ENCODE measurements around the gene ANKHD1. TPM values are rescaled to one million over a fixed set of nuclear protein-coding genes. Genes with fewer than 3 reads are reported as not detected.

ANKHD1 gene
- total and polyA plus RNA-seq, 7 donors = 31.2 to 86.1 (median 57.1) TPM

DNA sequence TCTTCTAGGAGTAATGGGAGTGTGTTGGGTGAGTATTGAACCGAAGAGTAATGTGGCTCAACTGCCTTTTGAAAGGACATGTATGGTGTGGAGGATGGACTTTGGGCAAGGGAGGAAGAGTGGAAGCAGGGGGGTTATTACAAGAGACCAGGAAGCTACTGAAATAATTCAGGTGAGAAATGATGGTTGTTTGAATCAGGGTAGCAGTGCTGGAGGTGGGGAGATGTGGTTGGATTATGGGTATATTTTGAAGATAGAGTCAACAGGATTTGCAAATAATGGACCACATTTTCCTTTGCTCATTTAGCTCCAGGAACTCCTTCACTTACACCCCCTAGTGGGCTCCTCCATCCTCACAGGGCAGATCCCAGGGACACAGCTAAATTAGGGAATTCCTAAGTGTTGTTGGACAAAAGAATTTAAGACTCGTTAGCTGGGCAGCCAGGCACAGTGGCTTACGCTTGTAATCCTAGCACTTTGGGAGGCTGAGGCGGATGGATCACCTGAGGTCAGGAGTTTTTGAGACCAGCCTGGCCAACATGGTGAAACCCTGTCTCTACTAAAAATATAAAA, 42.8 kb upstream of the ANKHD1 start:
- WGBS, 3 donors = 54 to 79% (median 70%) methylated on average over 4 of the region's 4 CpGs
- Histone ChIP-seq H3K4me3 (no peak overlapping the region), H3K27me3 (ENCODE audit: insufficient read depth in 3 of 3, low read length in 2 of 3) (no peaks in the 10 kb centered on the region), H3K27ac (no peak overlapping the region), H3K4me1 (peaks cover 5% of the 10 kb centered on the region), H3K9me3 (no peaks in the 10 kb centered on the region), H3K36me3 (ENCODE audit: insufficient read depth in 1 of 2, low read depth in 1 of 2) (no peaks in the 10 kb centered on the region)
- intact Hi-C loops (cut with DNase I) = loop anchor here in 1 of 2 donors (10.0 kb wide), 1 partner anchor 284 kb away; no protein-coding TSS in a partner anchor
- DNase-seq (no peak), ATAC-seq (no peak)
- TF ChIP-seq, protein P1, sequence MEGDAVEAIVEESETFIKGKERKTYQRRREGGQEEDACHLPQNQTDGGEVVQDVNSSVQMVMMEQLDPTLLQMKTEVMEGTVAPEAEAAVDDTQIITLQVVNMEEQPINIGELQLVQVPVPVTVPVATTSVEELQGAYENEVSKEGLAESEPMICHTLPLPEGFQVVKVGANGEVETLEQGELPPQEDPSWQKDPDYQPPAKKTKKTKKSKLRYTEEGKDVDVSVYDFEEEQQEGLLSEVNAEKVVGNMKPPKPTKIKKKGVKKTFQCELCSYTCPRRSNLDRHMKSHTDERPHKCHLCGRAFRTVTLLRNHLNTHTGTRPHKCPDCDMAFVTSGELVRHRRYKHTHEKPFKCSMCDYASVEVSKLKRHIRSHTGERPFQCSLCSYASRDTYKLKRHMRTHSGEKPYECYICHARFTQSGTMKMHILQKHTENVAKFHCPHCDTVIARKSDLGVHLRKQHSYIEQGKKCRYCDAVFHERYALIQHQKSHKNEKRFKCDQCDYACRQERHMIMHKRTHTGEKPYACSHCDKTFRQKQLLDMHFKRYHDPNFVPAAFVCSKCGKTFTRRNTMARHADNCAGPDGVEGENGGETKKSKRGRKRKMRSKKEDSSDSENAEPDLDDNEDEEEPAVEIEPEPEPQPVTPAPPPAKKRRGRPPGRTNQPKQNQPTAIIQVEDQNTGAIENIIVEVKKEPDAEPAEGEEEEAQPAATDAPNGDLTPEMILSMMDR (IDR thresholded peaks at IDR 0.05) = peak; percentile 24

DNA sequence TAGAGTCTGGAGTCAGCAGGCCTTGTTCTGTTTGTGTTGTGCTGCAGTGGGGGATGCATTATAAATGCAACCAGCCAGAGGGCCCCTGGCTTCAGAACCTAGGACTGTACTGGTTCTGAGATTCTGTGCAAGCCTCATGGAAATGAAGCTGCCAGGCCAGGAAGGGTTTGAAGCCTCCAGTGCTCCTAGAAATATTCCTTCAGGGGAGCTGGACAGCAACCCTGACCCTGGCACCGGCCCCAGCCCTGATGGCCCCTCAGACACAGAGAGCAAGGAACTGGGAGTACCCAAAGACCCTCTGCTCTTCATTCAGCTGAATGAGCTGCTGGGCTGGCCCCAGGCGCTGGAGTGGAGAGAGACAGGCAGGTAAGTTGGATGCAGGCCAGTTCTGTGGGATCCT, 41.5 kb upstream of the ANKHD1 start, which contains the start of gene SLC4A9:
Gene SLC4A9, plus strand, starts transcription at position 94 of the 400 bp plus-strand sequence. Its CDS starts 43 bp downstream, at position 137.
- intact Hi-C loops (cut with DNase I) = no loop called here
- TF ChIP-seq, protein P1 (IDR thresholded peaks at IDR 0.05) = no peak

DNA sequence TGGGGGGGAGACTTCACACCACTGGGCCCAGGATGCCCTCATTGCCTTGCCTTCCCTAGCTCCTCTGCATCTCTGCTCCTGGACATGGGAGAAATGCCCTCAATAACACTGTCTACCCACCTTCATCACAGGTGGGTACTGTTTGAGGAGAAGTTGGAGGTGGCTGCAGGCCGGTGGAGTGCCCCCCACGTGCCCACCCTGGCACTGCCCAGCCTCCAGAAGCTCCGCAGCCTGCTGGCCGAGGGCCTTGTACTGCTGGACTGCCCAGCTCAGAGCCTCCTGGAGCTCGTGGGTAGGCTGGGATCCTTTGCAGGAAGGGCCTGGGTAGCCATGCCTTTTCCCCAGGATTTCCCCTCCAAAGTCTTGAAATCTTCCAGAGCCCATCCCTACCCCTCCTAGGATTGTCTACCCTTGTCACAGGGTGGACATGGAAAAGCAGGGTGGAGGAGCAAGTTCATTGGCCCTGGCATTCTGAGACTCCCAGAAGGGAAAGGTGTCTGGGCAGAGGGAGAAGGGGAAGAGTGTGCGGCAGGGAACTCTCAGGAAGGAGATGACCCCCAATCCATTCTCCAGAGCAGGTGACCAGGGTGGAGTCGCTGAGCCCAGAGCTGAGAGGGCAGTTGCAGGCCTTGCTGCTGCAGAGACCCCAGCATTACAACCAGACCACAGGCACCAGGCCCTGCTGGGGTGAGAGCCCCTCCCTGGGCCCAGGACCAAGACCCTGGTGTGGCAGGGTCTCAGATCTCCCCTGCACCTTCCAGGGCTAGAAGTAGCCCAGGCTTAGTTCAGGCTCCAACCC, 40.8 kb upstream of the ANKHD1 start:
- intact Hi-C loops (cut with DNase I) = no loop called here
- H3K27me3 ChIP-seq (ENCODE audit: insufficient read depth in 3 of 3, low read length in 2 of 3) = no peaks in the 10 kb centered on the region

More for the DNA sequence above, 41.5 kb upstream of the ANKHD1 start, which contains the start of gene SLC4A9:
- ATAC-seq = no peak
- Histone ChIP-seq H3K36me3 (ENCODE audit: insufficient read depth in 1 of 2, low read depth in 1 of 2) (no peaks in the 10 kb centered on the region), H3K4me3 (no peak within 1 kb of the TSS), H3K27me3 (ENCODE audit: insufficient read depth in 3 of 3, low read length in 2 of 3) (no peaks in the 10 kb centered on the region), H3K9me3 (no peaks in the 10 kb centered on the region), H3K27ac (no peak within 1 kb of the TSS), H3K4me1 (peaks cover 5% of the 10 kb centered on the region)
- WGBS, 3 donors = 86 to 93% (median 92%) methylated on average over 2 of the region's 2 CpGs
- no peak for DNase-seq

DNA sequence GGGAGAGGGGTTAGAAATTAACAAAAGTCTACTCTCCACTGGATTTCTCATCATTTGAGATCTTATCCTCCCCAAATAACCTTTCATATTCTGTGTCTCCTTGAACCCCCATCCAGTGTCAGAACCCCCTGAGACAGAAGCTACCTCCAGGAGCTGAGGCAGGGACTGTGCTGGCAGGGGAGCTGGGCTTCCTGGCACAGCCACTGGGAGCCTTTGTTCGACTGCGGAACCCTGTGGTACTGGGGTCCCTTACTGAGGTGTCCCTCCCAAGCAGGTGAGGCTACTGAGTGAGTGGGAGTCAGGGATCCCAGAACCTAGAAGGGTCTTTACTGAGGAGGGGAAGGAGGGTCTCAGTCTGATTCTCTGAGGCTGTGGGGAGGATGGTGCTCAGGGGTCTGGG, 39.7 kb upstream of the ANKHD1 start:
- intact Hi-C loops (cut with DNase I) = no loop called here
- H3K4me1 ChIP-seq = peaks cover 5% of the 10 kb centered on the region
- TF ChIP-seq, protein P1 (IDR thresholded peaks at IDR 0.05) = no peak

More for the DNA sequence above, 40.8 kb upstream of the ANKHD1 start:
- DNase-seq (no peak), ATAC-seq (no peak)
- H3K4me3 ChIP-seq = no peak overlapping the region
- H3K27ac ChIP-seq = no peak overlapping the region
- H3K9me3 ChIP-seq = no peaks in the 10 kb centered on the region
- 72 to 81% (median 80%) methylated on average over 7 of the region's 7 CpGs for WGBS, 3 donors
- TF ChIP-seq, protein P1 (IDR thresholded peaks at IDR 0.05) = no peak
- no peaks in the 10 kb centered on the region for H3K36me3 ChIP-seq (ENCODE audit: insufficient read depth in 1 of 2, low read depth in 1 of 2)
- H3K4me1 ChIP-seq = peaks cover 5% of the 10 kb centered on the region

More for the DNA sequence above, 39.7 kb upstream of the ANKHD1 start:
- no peak overlapping the region for H3K4me3 ChIP-seq
- no peaks in the 10 kb centered on the region for H3K27me3 ChIP-seq (ENCODE audit: insufficient read depth in 3 of 3, low read length in 2 of 3)
- ATAC-seq (no peak), DNase-seq (no peak)
- WGBS, 3 donors = 90 to 97% (median 93%) methylated on average over 2 of the region's 2 CpGs
- H3K9me3 ChIP-seq = no peaks in the 10 kb centered on the region
- H3K36me3 ChIP-seq (ENCODE audit: insufficient read depth in 1 of 2, low read depth in 1 of 2) = no peaks in the 10 kb centered on the region
- no peak overlapping the region for H3K27ac ChIP-seq

All from psoas muscle (tissue), 8 donors.